ENCODE measurements around the gene OR2A2. TPM values are rescaled to one million over a fixed set of nuclear protein-coding genes. Genes with fewer than 3 reads are reported as not detected.
A peak's percentile ranks its signal among the peaks of the same experiment; 100 is the strongest.

OR2A2 gene
- total RNA-seq, 1 experiment from 2014 or later: not detected

DNA sequence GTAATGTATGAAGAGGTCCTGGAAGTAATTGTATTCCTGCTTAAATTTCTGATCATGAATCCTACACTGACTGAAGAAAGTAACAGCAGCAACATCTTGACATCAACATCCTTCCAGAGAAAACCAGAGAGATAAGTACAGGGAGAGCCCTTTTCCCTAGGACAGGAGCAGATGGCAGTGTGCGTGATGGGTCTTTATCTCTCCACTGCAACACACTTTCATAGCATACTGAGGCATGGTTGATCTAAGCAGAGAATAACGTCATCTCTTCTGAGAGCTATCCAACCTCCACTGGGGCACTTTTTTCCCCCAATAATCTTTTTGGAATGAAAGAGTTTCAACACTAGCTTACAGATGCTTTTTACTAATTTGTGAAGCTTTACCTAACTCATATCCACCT lies 39.4 kb upstream of the OR2A2 start:
- DNase-seq (ENCODE audit: low spot score): no peak
- TF ChIP-seq CTCF (conservative IDR thresholded peaks at IDR 0.05; ENCODE audit: low read depth, low read length): no peak
- no peak for TF ChIP-seq EZH2 (IDR thresholded peaks at IDR 0.05; ENCODE audit: borderline replicate concordance, low read depth, low read length, poor library complexity, severe bottlenecking)
- ChIA-PET POLR2A (ENCODE audit: low non-redundant PET) (no interaction called here), CTCF (no interaction called here)
- no peaks in the 10 kb centered on the region for H3K36me3 ChIP-seq (ENCODE audit: insufficient read depth, low read length, poor library complexity, severe bottlenecking)
- intact Hi-C loops (cut with micrococcal nuclease; ENCODE audit: unreplicated experiment): no loop called here
- no peaks in the 10 kb centered on the region for H3K4me1 ChIP-seq (ENCODE audit: insufficient read depth, low read length, poor library complexity, severe bottlenecking)
- no TSS peak for BruUV-seq (replicated peaks)
- no peaks in the 10 kb centered on the region for H3K9me3 ChIP-seq (ENCODE audit: low read depth, low read length, poor library complexity, severe bottlenecking)
- H3K27me3 ChIP-seq (replicated peaks; ENCODE audit: insufficient read depth, low read depth, low read length, poor library complexity): peaks cover 15% of the 10 kb centered on the region
- H3K27ac ChIP-seq (ENCODE audit: low read depth, low read length, poor library complexity, severe bottlenecking): no peak overlapping the region
- no peak overlapping the region for H3K4me3 ChIP-seq (ENCODE audit: low read depth, low read length, poor library complexity, severe bottlenecking)

DNA sequence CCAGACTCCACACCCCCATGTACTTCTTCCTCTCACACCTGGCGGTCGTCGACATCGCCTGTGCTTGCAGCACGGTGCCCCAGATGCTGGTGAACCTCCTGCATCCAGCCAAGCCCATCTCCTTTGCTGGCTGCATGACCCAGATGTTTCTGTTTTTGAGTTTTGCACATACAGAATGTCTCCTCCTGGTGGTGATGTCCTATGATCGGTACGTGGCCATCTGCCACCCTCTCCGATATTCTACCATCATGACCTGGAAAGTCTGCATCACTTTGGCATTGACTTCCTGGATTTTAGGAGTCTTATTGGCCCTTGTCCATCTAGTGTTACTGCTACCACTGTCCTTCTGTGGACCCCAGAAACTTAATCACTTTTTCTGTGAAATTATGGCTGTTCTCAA lies 35.0 kb upstream of the OR2A2 start:
- Histone ChIP-seq H3K36me3 (ENCODE audit: insufficient read depth, low read length, poor library complexity, severe bottlenecking) (no peaks in the 10 kb centered on the region), H3K4me1 (ENCODE audit: insufficient read depth, low read length, poor library complexity, severe bottlenecking) (no peaks in the 10 kb centered on the region), H3K27me3 (replicated peaks; ENCODE audit: insufficient read depth, low read depth, low read length, poor library complexity) (peaks cover 10% of the 10 kb centered on the region), H3K4me3 (ENCODE audit: low read depth, low read length, poor library complexity, severe bottlenecking) (no peak overlapping the region), H3K9me3 (ENCODE audit: low read depth, low read length, poor library complexity, severe bottlenecking) (no peaks in the 10 kb centered on the region), H3K27ac (ENCODE audit: low read depth, low read length, poor library complexity, severe bottlenecking) (no peak overlapping the region)
- POLR2A ChIA-PET (ENCODE audit: low non-redundant PET): no interaction called here
- CTCF ChIA-PET: no interaction called here
- no TSS peak for BruUV-seq (replicated peaks)
- no peak for TF ChIP-seq EZH2 (IDR thresholded peaks at IDR 0.05; ENCODE audit: borderline replicate concordance, low read depth, low read length, poor library complexity, severe bottlenecking)
- peak; percentile 29; the same call in 1 of the 2 replicates for TF ChIP-seq CTCF (conservative IDR thresholded peaks at IDR 0.05; ENCODE audit: low read depth, low read length)
- intact Hi-C loops (cut with micrococcal nuclease; ENCODE audit: unreplicated experiment): no loop called here
- peak; percentile 9 for DNase-seq (ENCODE audit: low spot score)

DNA sequence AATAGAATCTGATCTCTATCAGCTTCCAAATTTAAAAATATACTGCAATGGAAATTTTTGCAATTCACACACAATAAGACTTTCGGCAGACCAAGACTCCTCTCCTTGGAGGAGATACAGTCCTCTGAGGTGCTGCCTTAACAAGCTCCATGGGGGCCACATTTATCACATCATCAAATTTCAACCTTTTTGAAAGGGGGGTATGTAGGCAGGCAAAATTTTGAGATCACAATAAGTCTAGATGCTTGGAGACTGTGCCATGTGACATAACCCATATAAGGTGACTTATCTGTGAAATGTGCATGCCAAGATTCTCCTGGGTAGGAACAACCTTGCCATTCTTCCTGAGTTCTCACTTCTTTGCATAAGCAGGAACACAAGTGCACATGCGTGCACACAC lies 23.4 kb upstream of the OR2A2 start, which contains the start of gene OR2A12:
TSS of gene OR2A12 (plus strand) at position 301 of the 400 bp plus-strand sequence. CDS start 8,830 bp downstream, outside the sequence.
- Histone ChIP-seq H3K4me1 (ENCODE audit: insufficient read depth, low read length, poor library complexity, severe bottlenecking) (no peaks in the 10 kb centered on the region), H3K36me3 (ENCODE audit: insufficient read depth, low read length, poor library complexity, severe bottlenecking) (no peaks in the 10 kb centered on the region), H3K9me3 (ENCODE audit: low read depth, low read length, poor library complexity, severe bottlenecking) (no peaks in the 10 kb centered on the region), H3K27ac (ENCODE audit: low read depth, low read length, poor library complexity, severe bottlenecking) (no peak within 1 kb of the TSS), H3K27me3 (replicated peaks; ENCODE audit: insufficient read depth, low read depth, low read length, poor library complexity) (no peaks in the 10 kb centered on the region), H3K4me3 (ENCODE audit: low read depth, low read length, poor library complexity, severe bottlenecking) (no peak within 1 kb of the TSS)
- TF ChIP-seq CTCF (conservative IDR thresholded peaks at IDR 0.05; ENCODE audit: low read depth, low read length): no peak
- BruUV-seq (replicated peaks): no TSS peak
- intact Hi-C loops (cut with micrococcal nuclease; ENCODE audit: unreplicated experiment): no loop called here
- ChIA-PET CTCF (no interaction called here), POLR2A (ENCODE audit: low non-redundant PET) (no interaction called here)
- DNase-seq (ENCODE audit: low spot score): no peak
